Erythroblast (primary cell): ENCODE measurements around the gene POU6F2.

Experiments used
- GATA1 ChIP-seq: IDR thresholded peaks from 2 replicates; pipeline ENCODE4 v1.6.1; 2011; ENCODE audit warnings: low read depth, mild to moderate bottlenecking, control low read depth, low read length, moderate library complexity
- POLR2A ChIP-seq: IDR thresholded peaks from 2 replicates; pipeline ENCODE4 v1.6.1; 2011; ENCODE audit warnings: mild to moderate bottlenecking, low read length

DNA sequence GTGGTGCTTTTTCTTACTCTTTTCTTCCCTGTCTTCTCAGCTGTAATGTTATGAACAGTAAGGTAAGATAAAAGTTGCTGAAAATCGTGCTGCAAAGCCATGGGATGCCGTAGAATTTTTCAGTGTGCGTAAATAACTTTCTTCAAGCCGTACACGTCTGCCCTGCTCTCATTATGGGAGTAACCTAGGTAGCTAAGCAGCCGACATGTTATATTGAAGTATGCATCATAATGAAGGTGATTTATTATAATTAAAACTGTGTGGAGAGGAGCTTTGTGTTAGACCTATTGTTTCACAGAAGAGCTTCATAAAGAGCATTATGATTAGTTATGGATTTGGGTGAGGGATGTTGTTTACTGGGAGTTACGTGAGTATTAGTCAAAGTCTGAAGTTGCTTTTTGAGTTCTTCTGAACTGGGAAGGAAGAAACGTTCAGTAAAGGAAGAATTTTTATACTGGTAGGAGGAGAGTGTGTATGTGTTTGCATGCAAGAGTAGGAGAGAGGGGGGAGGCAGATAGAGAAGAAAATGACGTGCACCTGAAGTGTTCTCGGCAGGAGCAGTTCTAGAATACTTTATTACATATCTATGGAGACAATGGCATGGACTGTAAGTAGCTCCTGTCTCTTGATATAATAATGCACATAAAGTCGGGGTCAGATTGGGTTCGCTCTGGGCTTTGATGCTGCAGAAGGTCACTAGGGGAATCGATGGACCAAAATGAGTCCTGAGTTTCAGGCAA lies 56.3 kb downstream of the POU6F2 start:
- no peak for TF ChIP-seq POLR2A
- no peak for TF ChIP-seq GATA1
